HG03565 (cell line): ENCODE results near the gene MYO16.
A peak's percentile ranks its signal among the peaks of the same experiment; 100 is the strongest.

Source experiments
- ATAC-seq: cut with Tn5 transposase; IDR thresholded peaks from one replicate; pipeline ENCODE4 v1.9.1; 2021; ENCODE audit warnings: mild to moderate bottlenecking, moderate library complexity; ENCODE audit not compliant: unreplicated experiment

MYO16 gene

DNA sequence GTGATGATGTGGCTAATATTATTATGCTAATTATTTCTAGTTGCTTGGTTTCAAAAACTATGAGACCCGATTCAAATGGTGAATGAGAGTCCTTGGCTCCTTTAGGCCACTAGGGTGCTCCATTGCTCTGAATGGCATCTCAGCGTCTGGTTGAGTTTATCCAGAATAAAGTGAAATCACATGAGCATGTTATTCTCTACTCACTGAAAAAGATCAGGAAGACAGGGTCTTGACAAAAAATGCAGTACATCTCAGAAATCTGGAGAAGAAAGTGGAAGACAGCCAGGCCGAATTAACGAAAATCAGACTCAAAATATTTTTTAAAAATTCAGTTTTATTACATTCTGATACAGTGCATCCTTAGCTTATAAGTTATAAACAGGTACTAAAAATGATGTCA is 516.2 kb downstream of the MYO16 start:
- ATAC-seq = peak; percentile 89

DNA sequence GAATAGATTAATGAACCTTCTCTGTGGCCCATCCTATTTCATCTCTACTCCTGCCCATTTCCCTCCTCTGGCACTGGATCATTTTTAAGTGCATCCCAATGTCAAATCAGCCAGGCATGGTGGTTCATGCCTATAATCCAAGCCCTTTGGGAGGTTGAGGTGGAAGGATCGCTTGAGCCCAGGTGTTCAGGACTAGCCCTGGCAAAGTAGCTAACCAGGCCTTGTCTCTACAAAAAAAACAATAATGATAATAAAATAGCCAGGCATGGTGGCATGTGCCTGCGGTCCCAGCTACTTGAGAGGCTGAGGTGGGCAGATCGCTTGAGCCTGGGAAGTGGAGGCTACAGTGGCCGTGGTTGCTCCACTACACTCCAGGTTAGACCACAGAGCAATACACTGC is 517.0 kb downstream of the MYO16 start:
- ATAC-seq = no peak

DNA sequence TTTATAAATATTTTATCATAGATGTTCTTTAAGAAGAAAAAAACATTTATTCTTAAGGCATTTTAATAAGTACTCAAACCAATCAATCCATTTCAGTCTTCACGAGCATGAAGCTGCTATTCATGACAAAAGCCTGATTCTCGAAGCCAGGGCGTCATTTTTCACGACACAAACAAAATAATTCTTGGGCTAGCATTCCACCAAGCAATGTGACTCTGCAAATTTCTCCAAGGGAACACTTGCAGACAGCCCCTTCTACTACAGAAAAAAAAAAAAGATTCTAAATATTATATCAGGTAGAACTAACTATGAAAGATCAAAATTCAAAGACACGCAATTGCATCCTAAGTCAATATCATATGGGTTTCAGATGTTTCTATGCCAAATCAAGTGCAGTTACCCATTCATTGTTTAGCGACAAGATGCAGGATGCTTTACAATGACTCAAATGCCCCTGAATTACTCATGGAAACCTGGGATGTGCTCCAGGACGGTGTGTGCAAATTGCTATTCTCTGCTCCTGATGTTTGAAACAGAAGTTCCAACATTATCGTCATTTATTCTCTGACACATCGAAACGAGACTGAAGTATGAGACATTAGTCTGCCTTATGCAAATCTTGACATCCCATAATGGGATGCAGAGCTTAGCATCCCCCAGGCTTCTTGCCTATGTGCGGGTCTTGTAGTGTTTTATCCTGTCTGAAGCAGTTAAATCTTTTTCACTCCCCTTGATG is 517.7 kb downstream of the MYO16 start:
- ATAC-seq = no peak

DNA sequence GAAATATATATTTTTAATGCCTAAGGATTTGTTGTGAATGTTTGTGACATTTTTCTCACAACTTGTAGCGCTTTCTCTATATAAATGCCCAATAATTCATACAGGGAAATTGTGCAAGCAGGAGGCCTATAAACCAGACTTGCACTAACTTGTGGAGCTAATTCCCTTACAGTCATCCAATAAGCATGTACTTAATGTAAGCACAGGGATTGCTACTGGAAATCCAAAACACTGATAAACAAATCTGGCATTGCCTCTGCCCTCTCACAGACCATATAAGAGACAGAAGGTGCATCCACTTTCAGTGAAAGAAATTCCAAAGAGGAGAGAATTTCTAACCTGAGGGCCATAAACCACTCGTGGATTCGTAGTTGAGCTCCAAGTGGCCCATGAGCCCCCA is 518.8 kb downstream of the MYO16 start:
- no peak for ATAC-seq

DNA sequence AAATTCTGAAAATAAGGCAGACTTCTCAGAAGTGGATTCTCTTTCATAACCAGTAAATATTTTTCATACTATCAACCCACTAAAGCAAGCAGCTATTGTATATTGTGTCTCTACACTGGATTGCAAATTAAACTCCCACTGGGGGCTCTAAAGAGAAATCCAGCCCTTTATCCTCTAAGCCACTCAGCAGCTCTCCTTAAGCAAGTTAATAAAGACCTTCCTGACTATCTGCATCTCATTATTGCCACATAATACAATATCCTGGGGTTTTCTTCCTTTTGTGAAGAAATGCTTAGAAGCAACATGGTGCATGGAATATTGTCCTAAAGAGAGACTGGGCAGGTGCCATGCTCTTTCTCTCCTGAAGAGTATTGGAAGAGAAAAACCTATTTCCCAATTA is 521.3 kb downstream of the MYO16 start:
- ATAC-seq = no peak

DNA sequence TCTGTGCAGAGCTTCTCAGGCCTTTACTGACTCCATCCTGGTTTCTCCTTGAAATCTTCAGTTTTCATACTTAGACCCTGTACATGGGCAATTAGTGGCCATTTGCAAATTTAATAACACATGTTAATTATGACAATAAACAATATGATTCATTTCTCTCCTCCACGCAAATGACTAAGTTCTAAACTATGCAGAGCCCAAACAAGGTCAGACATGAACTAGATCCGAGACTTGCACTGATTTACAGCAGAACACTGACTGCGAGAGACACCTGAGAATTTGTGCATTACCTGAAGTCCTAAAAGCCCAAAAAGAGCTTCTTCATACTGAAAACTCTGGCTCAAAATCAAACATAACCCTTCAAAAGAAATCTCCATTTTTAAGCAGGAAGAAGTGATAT is 521.8 kb downstream of the MYO16 start:
- no peak for ATAC-seq

DNA sequence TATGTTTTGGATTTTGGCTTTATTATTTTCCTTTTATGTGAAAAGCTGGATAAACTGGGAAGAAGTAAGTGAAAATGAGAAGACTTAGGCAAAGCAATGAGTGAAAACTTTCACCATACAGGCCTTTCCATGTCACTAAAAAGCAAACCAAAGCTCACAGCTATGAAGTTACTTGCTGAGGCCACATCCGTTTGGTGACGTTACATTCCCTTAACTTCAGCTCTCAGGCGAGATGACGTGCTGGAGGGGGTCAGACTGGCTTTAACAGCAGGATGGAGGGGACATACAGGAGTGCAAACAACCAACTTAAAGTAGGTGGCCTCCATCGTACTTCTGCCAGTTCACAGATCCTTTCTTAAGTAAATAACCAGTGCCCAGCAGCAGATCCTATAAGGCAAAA is 522.3 kb downstream of the MYO16 start:
- no peak for ATAC-seq

DNA sequence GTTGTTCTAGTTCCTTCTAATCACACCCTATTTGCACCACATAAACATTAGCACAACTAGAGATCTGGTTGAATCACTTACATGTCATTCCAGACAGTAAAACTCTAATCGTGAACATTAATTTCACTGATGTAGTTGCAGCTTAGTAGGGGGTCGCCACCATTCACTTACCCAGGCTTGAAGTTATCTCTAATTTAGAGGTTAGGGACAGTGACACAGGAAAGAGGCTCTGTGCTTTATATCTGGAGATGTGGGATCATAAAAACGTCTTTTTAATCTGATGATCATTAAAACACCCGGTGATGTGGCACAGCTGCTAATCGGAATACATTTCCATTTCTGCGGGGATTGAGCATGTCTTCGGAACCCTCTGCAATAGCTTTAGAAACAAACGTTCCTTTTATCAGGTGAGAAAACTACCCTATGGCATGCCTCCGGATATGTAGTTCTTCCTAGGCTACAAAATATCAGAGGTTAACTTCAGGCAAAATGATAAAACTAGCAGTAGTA is 523.0 kb downstream of the MYO16 start:
- no peak for ATAC-seq

DNA sequence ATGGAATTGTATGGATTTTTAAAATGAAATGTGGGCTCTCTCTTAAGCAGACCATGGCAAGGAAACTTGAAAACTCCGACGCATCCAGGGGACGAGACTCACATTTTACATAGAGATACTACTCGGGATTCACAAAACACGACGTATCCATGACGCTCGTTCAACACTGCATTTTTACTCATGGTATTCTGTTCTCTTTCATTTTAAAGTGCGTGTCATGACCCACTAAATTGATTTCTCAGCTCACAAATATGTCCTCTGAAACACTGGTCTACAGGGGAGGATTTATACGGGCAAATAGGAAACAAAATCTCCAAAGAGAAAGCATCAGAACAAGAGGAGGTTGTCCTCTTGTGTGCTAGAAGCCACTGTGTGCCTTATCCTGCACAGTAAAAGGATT is 523.5 kb downstream of the MYO16 start:
- ATAC-seq = no peak

DNA sequence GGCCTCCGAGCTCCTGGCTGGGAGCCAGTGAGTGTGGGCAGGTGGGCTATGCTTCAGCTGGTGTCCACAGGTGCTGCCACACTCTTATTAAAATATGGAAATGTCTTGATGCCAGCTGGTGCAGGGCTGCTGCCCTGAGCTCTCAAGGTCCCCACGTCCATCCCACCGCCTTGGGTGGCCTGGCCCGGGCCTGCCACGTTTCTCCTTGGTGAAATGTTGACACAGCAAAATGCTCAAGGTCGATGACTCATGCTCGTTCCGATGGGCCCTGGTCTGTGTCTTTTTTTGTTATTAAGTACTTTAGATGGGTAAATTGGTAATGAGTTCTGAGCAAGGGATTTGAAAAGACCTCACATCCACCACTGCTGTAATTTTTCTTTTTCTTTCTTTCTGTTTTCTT is 524.7 kb downstream of the MYO16 start:
- ATAC-seq = no peak

DNA sequence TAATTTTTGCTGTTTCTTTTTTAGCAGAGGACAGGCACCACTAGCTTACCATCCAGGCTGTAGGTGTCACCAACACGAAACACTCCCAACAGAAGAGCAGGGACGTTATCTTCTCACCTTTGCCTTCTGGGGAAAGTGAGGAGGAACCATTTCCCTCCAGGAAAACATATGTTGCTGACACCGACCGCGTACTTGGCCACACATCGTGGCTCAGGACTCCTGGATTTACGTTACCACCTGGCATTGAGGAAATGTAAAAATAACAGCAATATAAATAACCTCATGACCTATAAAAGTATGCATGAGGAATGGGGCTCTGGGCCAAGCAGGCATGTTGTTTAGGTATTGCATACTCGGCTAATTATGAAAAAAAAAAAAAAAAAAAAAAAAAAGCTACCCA is 525.1 kb downstream of the MYO16 start:
- ATAC-seq = no peak

DNA sequence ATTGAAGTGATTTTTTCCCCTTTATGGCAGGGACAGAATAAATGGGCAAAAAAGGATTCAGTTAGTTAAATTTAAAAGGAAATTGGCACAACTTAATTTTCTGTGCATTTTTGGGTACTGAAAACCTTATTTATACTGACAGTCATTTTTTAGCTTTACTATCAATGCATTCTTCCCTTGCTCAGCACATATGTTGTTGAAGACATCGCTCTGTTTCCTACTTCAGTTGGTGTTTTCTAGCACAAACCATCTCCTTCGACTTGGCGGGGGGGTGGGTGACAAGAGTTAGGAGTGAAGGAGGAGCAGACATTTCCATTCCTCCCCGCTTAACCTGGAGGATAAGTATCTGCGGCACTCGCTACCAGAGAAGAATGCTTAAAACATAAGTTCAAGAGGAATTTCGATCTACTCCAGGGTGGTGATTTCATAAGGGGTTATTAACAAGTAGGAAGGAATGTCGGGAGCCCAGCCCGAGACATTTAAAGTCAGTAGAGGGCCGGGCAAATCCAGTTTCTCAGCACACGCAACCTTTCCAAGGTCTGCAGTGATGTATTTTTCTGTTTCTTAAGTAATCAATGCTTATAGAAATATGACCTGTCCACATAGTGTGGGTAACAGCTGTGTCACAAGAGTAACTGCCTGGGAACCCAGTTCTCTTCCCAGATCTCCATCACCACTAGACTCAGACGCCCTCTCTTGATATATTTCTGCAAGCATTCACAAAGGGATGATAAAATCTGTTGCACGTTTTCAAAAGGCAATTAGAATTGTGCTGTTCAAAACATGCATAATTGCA is 525.8 kb downstream of the MYO16 start:
- no peak for ATAC-seq

DNA sequence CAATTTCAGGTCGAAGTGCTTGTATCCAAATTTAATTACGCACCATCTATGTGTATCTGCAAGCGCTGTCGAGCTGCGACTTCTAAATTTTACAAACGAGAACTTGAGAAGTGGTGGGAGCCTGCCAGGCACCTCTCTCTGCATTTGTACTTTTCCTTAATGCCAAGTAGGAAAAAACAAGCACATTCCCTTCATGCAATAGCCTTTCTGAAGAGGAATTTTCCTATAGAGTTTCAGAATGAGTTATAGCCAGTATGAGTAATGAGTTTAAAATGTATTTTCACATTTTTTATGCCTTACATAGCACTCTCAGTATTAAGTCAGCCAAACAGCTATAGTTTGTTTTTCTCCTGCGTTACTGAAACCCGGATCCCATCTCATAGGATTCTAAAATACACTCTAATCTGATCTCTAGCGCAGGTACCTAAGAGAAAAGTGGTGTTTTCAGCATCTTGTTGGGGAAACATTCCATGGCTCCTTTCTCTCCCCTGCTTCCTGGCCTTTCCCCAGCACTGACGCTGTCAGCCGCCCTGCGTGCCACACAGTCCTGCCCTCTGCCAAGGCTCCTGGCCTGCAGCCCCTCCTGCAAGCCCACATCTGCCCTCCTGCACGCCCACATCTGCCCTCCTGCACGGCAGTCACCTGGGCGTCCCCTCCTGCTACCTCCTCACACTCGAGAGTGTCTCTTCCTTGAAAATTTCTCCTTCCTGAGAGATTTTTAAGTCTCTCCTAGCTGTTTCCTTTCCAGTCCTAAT is 526.9 kb downstream of the MYO16 start:
- ATAC-seq = no peak

DNA sequence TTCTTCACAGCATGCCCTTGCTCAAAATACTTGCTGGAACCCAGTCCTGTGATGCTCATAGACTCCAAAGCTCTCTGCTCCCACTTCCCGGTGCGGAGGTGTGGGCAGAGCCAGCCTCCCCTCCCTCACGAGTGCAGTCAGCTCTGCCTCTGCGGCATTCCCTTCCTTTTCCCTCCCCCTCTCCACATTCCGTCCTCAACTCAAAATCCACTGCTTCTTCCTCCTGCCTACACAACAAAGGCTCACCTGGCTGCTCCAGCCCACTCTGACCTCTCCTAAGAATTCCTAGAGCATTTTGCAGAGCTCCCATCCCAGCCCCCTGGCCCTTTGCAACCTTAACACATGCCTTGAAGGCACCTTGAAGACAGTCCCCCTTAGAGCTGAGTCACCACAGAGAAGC is 527.9 kb downstream of the MYO16 start:
- ATAC-seq = no peak

DNA sequence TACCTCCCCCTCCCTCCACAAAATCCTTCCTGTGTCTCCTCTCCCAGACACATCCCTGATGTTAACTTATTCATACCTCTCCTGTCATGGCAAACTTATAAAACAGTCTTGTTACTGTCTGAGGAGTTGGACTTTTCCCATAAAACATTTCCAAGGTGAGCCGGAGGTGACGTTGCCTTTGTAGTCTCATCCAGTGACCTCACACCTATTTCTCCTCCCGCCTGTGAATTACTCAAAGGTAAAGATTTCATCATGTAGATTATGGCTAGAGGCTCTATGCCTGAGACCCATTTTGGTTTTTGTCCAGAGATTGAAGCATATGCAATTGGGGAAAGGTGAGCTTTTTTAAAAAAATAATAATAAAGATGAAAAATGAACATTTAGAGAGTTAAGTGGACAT is 529.0 kb downstream of the MYO16 start:
- ATAC-seq = no peak

DNA sequence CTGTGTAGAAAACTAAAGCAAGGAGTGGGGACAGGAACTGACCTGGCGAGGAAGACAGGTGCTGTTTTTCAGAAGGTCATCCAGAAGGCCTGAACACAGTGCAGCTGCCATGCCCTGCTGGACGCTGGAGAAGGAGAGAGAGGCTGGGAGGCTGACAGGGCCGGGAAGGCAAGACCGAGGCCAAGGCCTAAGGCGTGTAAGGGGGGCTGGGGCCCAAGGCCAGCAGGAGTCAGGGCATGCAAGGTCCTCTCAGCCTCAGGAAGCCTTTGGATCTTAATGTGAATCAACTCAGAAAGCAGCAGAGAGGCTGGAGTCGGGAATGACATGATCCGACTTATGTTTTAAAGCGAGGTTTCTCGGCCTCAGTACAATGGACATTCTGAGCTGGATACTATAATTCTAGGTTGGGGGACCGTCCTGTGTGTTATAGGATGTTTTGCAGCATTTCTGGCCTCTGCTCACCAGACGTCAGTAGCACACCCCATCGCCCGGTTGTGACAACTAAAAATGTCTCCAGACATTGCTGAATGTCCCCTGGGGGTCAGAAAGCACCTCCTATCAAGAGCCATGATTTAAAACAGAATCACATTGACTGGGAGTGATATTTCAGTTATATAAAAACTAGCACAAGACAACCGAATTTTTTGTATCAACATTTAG is 530.4 kb downstream of the MYO16 start:
- no peak for ATAC-seq

DNA sequence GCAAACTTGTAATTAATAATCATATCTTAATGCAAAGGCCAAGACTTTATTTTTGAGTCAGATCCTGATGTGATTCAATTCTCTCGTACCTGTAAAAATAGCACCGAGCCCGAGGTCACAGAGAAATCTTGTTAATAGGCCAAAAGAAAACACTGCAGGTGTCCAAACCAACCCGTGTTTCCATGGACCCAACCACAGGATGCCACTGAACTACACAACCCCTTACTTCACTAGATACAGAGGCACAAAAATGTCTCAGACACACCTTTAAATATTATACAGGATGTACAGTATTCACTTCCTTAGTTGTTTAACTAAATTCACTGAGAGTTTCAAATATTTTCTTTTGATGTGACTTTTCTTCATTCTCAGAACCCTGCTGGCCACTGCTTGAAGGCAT is 530.9 kb downstream of the MYO16 start:
- peak; percentile 18 for ATAC-seq

DNA sequence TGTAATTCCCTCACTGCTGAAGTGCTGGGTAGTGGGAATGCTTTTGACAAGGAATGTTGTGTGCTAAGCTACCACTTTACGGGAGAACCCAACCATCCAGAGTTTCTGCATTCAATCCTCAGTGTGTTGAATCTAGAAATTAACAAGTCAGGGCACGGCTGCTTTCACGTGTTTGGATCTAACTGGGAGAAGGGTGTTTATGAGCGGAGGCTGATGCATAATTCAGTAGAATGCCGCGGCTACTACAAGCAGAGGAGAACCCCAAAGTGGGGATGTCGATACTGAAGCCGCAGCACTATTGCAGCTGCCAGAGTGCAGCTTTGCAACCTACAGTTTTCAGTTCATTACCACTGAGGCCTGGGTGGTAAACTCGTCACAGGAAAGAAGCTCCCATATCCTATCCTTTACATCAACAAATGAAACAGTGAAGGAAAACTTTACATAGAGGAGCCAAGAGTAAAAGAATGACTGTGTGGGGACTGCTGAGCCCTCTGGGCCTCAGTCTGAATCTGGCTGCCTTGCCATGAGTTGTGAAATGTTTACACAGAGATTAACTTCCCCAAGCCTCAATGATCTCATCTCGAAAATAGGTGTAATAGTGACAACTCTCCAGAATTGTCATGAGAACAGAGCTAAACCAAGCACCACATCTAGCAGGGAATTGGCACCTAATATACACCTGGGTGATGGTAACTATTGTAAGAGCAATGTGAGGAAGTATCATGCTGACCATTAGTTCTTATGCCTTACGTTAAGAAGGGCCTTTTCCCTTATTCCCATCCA is 531.7 kb downstream of the MYO16 start:
- ATAC-seq = peak; percentile 25

DNA sequence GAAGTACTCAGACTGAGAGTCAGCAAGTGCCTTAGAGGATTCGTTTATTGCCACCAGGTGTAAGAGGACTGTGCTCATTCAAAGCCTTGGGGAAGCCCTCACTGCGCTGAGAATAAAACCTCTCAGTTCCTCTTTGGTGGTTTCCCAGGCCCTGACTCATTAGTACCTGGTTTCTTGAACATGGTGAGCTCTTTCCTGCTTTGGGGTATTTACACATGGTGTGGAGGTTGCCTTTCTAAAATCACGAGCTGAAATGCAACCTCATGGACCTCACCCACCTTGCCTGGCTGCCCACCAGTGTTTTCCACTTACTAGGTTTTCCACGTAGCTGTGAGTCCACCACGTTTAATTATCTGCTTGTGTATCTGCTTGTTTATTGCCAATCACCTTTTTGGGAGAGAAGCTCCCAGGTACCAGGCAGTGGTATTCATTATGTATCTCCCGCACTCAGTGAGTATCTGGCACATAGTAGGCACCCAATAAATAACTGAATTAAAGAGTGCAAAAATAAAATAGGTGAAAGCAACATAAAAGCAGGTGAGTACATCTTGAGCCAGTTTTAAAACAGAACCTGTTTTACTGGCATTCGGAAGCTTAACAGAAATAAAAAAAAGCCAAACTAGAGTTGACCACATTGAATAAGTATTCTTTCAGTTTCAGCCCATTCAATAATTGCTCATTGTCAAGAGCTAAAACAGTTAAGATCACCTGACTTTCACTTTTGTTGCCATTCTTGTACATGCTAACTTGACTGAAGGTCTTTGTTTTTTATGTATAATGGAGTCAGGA is 533.0 kb downstream of the MYO16 start:
- ATAC-seq = peak; percentile 87

DNA sequence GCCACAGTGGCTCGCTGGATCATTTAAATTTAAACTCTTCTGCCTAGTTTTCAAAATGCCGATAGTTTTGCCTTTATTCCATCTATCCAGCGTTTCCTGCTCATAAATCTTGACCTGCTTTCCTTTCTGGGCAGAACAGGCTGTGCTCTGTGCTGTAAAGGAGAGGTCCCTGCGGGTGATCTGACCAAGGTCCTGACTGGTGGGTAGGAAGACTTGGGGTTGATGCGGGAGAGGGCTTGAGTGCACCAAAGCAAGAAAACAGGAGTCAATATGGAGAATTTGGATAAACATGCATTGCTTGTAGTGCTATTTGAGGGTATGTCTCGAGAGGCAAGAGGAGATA is 533.6 kb downstream of the MYO16 start:
- ATAC-seq = no peak
